Keratinocyte (primary cell): Measurements from ENCODE around the gene SERBP1.

Source experiments
- CTCF ChIP-seq, 3 experiments: IDR thresholded peaks in 1 of 3; conservative IDR thresholded peaks in 1 of 3; optimal IDR thresholded peaks in 1 of 3; 2 replicates in 2 of 3; 3 replicates in 1 of 3; pipeline versions ENCODE3 to v1.5.1; 2011; ENCODE audit warnings: low read length in 3 of 3, mild to moderate bottlenecking in 3 of 3, moderate library complexity in 2 of 3, control low read depth in 1 of 3, inconsistent platforms in 1 of 3; ENCODE audit not compliant: insufficient read depth in 2 of 3; ENCODE audit errors: extremely low read depth in 1 of 3
- EZH2 ChIP-seq: IDR thresholded peaks from one replicate; pipeline ENCODE4 v1.6.1; 2012; ENCODE audit warnings: inconsistent platforms, mild to moderate bottlenecking, low read length, moderate library complexity

GRCh38 chr1:67431156-67431765 is 1.1 kb upstream of the SERBP1 start:
- TF ChIP-seq CTCF (optimal IDR thresholded peaks at IDR 0.05 in 1 of 3, IDR thresholded peaks at IDR 0.05 in 1 of 3, conservative IDR thresholded peaks at IDR 0.05 in 1 of 3; ENCODE audit: extremely low read depth in 1 of 3, insufficient read depth in 2 of 3, low read length in 3 of 3) (no peak), EZH2 (no peak)
